Endodermal cell (in vitro differentiated cells): ENCODE measurements around the gene CMC2. TPM values are rescaled to one million over a fixed set of nuclear protein-coding genes. Genes with fewer than 3 reads are reported as not detected.

Source experiments
- DNase-seq: peaks from one replicate; pipeline ENCODE4 v3.0.0-alpha.2; 2017
- H3K27ac ChIP-seq: 2 replicates; pipeline ENCODE4 v1.5.1; 2013; ENCODE audit warnings: mild to moderate bottlenecking, low read depth, low read length, moderate library complexity
- H3K27me3 ChIP-seq: 2 replicates; pipeline ENCODE4 v1.6.1; 2013; ENCODE audit warnings: mild to moderate bottlenecking, low read length, moderate library complexity; ENCODE audit not compliant: insufficient read depth, control insufficient read depth, poor library complexity, severe bottlenecking
- H3K36me3 ChIP-seq: 2 replicates; pipeline ENCODE4 v1.7.0; 2013; ENCODE audit warnings: mild to moderate bottlenecking, low read length, moderate library complexity; ENCODE audit not compliant: control insufficient read depth, insufficient read depth
- H3K4me1 ChIP-seq: one replicate; pipeline ENCODE4 v1.7.0; 2013; ENCODE audit warnings: low read length; ENCODE audit not compliant: control insufficient read depth, insufficient read depth
- H3K4me3 ChIP-seq: 2 replicates; pipeline ENCODE4 v1.5.1; 2013; ENCODE audit warnings: mild to moderate bottlenecking, low read length, moderate library complexity
- H3K9ac ChIP-seq: 2 replicates; pipeline ENCODE4 v1.6.1; 2013; ENCODE audit warnings: mild to moderate bottlenecking, low read length, moderate library complexity; ENCODE audit not compliant: poor library complexity, severe bottlenecking; ENCODE audit errors: extremely low read depth
- H3K9me3 ChIP-seq: 2 replicates; pipeline ENCODE4 v1.6.1; 2013; ENCODE audit warnings: mild to moderate bottlenecking, low read length, moderate library complexity; ENCODE audit not compliant: control insufficient read depth
- H3K27ac Mint-ChIP-seq: 2 replicates; pipeline ENCODE4 v1.8.0; 2020; ENCODE audit warnings: mixed read lengths
- H3K27me3 Mint-ChIP-seq: 2 replicates; pipeline ENCODE4 v1.8.0; 2021; ENCODE audit warnings: mild to moderate bottlenecking, mixed read lengths; ENCODE audit not compliant: insufficient read depth
- H3K36me3 Mint-ChIP-seq: 2 replicates; pipeline ENCODE4 v1.8.0; 2020; ENCODE audit warnings: low read depth, mixed read lengths
- H3K4me1 Mint-ChIP-seq: 2 replicates; pipeline ENCODE4 v1.8.0; 2020; ENCODE audit warnings: mixed read lengths
- H3K4me3 Mint-ChIP-seq: 2 replicates; pipeline ENCODE4 v1.8.0; 2020; ENCODE audit warnings: mild to moderate bottlenecking, moderate library complexity, mixed read lengths
- H3K9me3 Mint-ChIP-seq: 2 replicates; pipeline ENCODE4 v1.8.0; 2020; ENCODE audit warnings: mild to moderate bottlenecking, mixed read lengths
- CTCF ChIP-seq: fragments of 200-600 bp; sonication (generic); conservative IDR thresholded peaks from 2 replicates; pipeline ENCODE4 v1.5.0; 2021; ENCODE audit warnings: antibody characterized with exemption, mild to moderate bottlenecking
- WGBS, 2 experiments: methylation state at CpG; one replicate each; pipeline versions ENCODE4 v1.1.5 to v1.1.7; 2013; ENCODE audit warnings: missing lambda C conversion rate in 2 of 2, mixed read lengths in 1 of 2; ENCODE audit not compliant: insufficient coverage in 1 of 2, insufficient read length in 1 of 2; 5-methylcytosine and 5-hydroxymethylcytosine counted together
- total RNA-seq, 2 donors: library from RNA; stranded (reverse); fragmentation: NEBNext Ultra II Directional in 1 of 2; extraction: Animal tissue kit (Norgen Biotek cat#: 25700) in 1 of 2; gene quantifications; 2 replicates in 1 of 2; 3 replicates in 1 of 2; pipeline ENCODE4 v1.2.1, GENCODE V29; 2021

The CMC2 gene
- total RNA-seq, 2 donors from 2014 or later, result 73.8 to 103 TPM

GRCh38 chr16:81041696-81042095 is 35.0 kb upstream of the CMC2 start:
- Mint-ChIP-seq H3K4me1 (peaks cover 24% of the 10 kb centered on the region), H3K27ac (no peak overlapping the region), H3K9me3 (no peaks in the 10 kb centered on the region), H3K27me3 (no peaks in the 10 kb centered on the region), H3K4me3 (no peak overlapping the region), H3K36me3 (peaks cover 68% of the 10 kb centered on the region)
- TF ChIP-seq CTCF, result no peak
- Histone ChIP-seq H3K9ac (no peak overlapping the region), H3K4me1 (peaks cover 4% of the 10 kb centered on the region), H3K27me3 (no peaks in the 10 kb centered on the region), H3K36me3 (peaks cover 75% of the 10 kb centered on the region), H3K4me3 (no peak overlapping the region), H3K9me3 (no peaks in the 10 kb centered on the region), H3K27ac (no peak overlapping the region)
- WGBS, 2 experiments, result 90 to 94% methylated on average over 3 to 4 of the region's 4 CpGs
- DNase-seq, result no peak

- H3K27me3 ChIP-seq, result no peaks in the 10 kb centered on the region
- peaks cover 67% of the 10 kb centered on the region for H3K36me3 Mint-ChIP-seq
- no peak for DNase-seq
Observed at GRCh38 chr16:81040842-81041241, 34.2 kb upstream of the CMC2 start.

GRCh38 chr16:81040131-81040530 is 33.4 kb upstream of the CMC2 start:
- TF ChIP-seq CTCF, result no peak
- Histone ChIP-seq H3K27ac (no peak overlapping the region), H3K9ac (no peak overlapping the region), H3K4me3 (no peak overlapping the region), H3K27me3 (no peaks in the 10 kb centered on the region), H3K36me3 (peaks cover 61% of the 10 kb centered on the region), H3K4me1 (peaks cover 4% of the 10 kb centered on the region), H3K9me3 (peaks cover 3% of the 10 kb centered on the region)
- H3K27ac Mint-ChIP-seq, result no peak overlapping the region
- no peaks in the 10 kb centered on the region for H3K27me3 Mint-ChIP-seq
- 77 to 100% methylated on average over 1 to 2 of the region's 2 CpGs for WGBS, 2 experiments
- DNase-seq, result no peak
- peaks cover 28% of the 10 kb centered on the region for H3K4me1 Mint-ChIP-seq
- H3K9me3 Mint-ChIP-seq, result peaks cover 3% of the 10 kb centered on the region
- H3K4me3 Mint-ChIP-seq, result no peak overlapping the region
- peaks cover 60% of the 10 kb centered on the region for H3K36me3 Mint-ChIP-seq

More at GRCh38 chr16:81040842-81041241, 34.2 kb upstream of the CMC2 start:
- Histone ChIP-seq H3K4me1 (peaks cover 4% of the 10 kb centered on the region), H3K9ac (no peak overlapping the region), H3K4me3 (no peak overlapping the region), H3K9me3 (no peaks in the 10 kb centered on the region), H3K27ac (no peak overlapping the region), H3K36me3 (peaks cover 67% of the 10 kb centered on the region)
- WGBS, 2 experiments, result 76 to 78% methylated on average over 5 of the region's 5 CpGs
- no peaks in the 10 kb centered on the region for H3K9me3 Mint-ChIP-seq
- no peak overlapping the region for H3K4me3 Mint-ChIP-seq
- H3K27me3 Mint-ChIP-seq, result no peaks in the 10 kb centered on the region
- peaks cover 26% of the 10 kb centered on the region for H3K4me1 Mint-ChIP-seq
- H3K27ac Mint-ChIP-seq, result peak overlapping the region; percentile 14
- TF ChIP-seq CTCF, result no peak
